Prostate gland (tissue), 2 donors: Measurements from ENCODE around the gene TRAFD1.
A peak's percentile ranks its signal among the peaks of the same experiment; 100 is the strongest.

Experiments used
- POLR2A ChIP-seq: fragments of 450-650 bp; IDR thresholded peaks from one replicate; pipeline ENCODE4 v1.6.1; 2016; ENCODE audit warnings: antibody characterized with exemption, mild to moderate bottlenecking
- POLR2AphosphoS5 ChIP-seq: sonication (generic); formaldehyde crosslinking; IDR thresholded peaks from one replicate; pipeline ENCODE4 v1.6.1; 2017; ENCODE audit warnings: antibody characterized with exemption
- TF ChIP-seq, protein P1 (sequence below), 4 experiments: fragments of 200-600 bp in 2 of 4; fragments of 450-650 bp in 2 of 4; sonication (generic) in 2 of 4; IDR thresholded peaks; 1 replicate in 3 of 4; 2 replicates in 1 of 4; pipeline ENCODE4 v1.5.1; 2016 to 2019; ENCODE audit warnings: antibody characterized with exemption in 4 of 4, mild to moderate bottlenecking in 2 of 4, moderate library complexity in 2 of 4

DNA sequence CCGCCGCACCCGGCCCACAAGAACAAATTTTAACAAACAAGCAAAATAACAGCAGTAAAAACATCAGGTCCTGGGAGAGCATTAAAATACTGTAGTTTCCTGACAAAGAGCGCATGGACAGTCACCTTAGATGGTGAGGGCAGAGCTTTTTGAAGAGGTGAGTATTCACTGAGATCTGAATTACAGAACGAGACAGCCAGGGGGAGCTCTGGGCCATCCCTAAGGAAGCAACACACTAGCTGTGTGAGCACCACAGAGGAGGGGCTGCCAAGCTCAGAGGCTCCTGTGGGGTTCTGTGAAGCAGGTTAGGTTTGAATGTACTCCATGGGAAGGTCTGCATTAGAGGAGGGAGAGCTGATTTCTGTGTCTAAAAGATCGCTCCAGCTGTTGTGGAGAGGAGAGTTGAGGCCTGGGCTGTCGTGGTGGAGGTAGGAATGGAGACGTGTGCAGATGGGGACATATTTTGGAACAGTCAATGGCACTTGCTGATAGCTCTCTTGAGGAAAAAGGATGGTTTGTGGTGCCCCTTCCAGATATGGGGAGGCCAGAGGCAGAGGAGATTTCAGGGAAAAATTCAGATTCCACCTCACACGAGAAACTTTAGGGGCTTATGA, 72.9 kb downstream of the TRAFD1 start:
- TF ChIP-seq, protein P1, sequence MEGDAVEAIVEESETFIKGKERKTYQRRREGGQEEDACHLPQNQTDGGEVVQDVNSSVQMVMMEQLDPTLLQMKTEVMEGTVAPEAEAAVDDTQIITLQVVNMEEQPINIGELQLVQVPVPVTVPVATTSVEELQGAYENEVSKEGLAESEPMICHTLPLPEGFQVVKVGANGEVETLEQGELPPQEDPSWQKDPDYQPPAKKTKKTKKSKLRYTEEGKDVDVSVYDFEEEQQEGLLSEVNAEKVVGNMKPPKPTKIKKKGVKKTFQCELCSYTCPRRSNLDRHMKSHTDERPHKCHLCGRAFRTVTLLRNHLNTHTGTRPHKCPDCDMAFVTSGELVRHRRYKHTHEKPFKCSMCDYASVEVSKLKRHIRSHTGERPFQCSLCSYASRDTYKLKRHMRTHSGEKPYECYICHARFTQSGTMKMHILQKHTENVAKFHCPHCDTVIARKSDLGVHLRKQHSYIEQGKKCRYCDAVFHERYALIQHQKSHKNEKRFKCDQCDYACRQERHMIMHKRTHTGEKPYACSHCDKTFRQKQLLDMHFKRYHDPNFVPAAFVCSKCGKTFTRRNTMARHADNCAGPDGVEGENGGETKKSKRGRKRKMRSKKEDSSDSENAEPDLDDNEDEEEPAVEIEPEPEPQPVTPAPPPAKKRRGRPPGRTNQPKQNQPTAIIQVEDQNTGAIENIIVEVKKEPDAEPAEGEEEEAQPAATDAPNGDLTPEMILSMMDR (IDR thresholded peaks at IDR 0.05), result peak; percentile 28 to 60 (median 56)
- TF ChIP-seq POLR2AphosphoS5 (peak; percentile 32), POLR2A (no peak)
